PFSK-1 (cell line): ENCODE results near the gene CACNA1B.

Experiments used
- POLR2AphosphoS5 ChIP-seq: IDR thresholded peaks from 2 replicates; pipeline ENCODE4 v1.6.1; 2012; ENCODE audit warnings: low read depth, mild to moderate bottlenecking, control low read depth, low read length, moderate library complexity
- REST ChIP-seq, 2 experiments: IDR thresholded peaks; 2 replicates each; pipeline versions ENCODE4 v1.6.1 to v1.8.0; 2011 to 2012; ENCODE audit warnings: low read depth in 2 of 2, low read length in 2 of 2, control low read depth in 1 of 2, inconsistent platforms in 1 of 2, mild to moderate bottlenecking in 1 of 2, moderate library complexity in 1 of 2; ENCODE audit not compliant: insufficient read depth in 1 of 2
- SIN3A ChIP-seq: IDR thresholded peaks from 2 replicates; pipeline ENCODE4 v1.6.1; 2012; ENCODE audit warnings: mild to moderate bottlenecking, low read length, moderate library complexity, borderline replicate concordance; ENCODE audit not compliant: insufficient read depth
- TAF1 ChIP-seq: IDR thresholded peaks from 2 replicates; pipeline ENCODE4 v1.6.1; 2012; ENCODE audit warnings: low read length, control low read depth, borderline replicate concordance; ENCODE audit not compliant: insufficient read depth

- TF ChIP-seq POLR2AphosphoS5, result no peak
- no peak for TF ChIP-seq TAF1
- no peak for TF ChIP-seq SIN3A
- TF ChIP-seq REST (IDR thresholded peaks at IDR 0.05; ENCODE audit: insufficient read depth in 1 of 2, low read depth in 2 of 2, low read length in 2 of 2), result no peak
Measured at GRCh38 chr9:138009016-138009802, 131.6 kb downstream of the CACNA1B start.
